ENCODE results near the gene ANKRD33. TPM values are rescaled to one million over a fixed set of nuclear protein-coding genes. Genes with fewer than 3 reads are reported as not detected.

Gene ANKRD33
- total RNA-seq, 1 donor from 2014 or later, result not detected

DNA sequence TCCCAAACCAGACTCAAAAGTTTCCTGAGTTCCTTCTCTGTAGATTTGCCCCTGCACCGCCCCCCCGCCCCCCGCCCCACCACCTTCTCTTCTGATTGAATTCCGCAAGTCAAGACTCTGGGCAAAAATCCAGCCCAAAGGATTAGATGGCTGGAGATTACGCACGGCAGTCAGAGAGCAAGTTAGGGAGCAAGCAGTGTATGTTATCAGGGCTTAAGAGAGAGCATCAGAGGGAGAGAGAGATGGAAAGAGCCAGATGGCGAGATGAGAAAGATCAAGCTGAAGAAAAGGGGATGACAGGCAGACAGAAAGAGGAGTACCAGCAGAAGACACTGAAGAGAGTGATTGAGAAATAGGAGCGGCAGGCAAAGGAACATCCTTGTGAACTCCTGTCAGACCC lies 13.9 kb upstream of the ANKRD33 start:
- Mint-ChIP-seq H3K27me3 (ENCODE audit: low read depth) (peaks cover 8% of the 10 kb centered on the region), H3K4me3 (no peak overlapping the region), H3K27ac (ENCODE audit: unreplicated experiment) (no peak overlapping the region), H3K36me3 (ENCODE audit: low read depth) (no peaks in the 10 kb centered on the region), H3K4me1 (peaks cover 43% of the 10 kb centered on the region), H3K9me3 (no peaks in the 10 kb centered on the region)
- TF ChIP-seq, protein P1, sequence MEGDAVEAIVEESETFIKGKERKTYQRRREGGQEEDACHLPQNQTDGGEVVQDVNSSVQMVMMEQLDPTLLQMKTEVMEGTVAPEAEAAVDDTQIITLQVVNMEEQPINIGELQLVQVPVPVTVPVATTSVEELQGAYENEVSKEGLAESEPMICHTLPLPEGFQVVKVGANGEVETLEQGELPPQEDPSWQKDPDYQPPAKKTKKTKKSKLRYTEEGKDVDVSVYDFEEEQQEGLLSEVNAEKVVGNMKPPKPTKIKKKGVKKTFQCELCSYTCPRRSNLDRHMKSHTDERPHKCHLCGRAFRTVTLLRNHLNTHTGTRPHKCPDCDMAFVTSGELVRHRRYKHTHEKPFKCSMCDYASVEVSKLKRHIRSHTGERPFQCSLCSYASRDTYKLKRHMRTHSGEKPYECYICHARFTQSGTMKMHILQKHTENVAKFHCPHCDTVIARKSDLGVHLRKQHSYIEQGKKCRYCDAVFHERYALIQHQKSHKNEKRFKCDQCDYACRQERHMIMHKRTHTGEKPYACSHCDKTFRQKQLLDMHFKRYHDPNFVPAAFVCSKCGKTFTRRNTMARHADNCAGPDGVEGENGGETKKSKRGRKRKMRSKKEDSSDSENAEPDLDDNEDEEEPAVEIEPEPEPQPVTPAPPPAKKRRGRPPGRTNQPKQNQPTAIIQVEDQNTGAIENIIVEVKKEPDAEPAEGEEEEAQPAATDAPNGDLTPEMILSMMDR (conservative IDR thresholded peaks at IDR 0.05), result no peak
- DNase-seq (ENCODE audit: low read depth, low spot score), result no peak

DNA sequence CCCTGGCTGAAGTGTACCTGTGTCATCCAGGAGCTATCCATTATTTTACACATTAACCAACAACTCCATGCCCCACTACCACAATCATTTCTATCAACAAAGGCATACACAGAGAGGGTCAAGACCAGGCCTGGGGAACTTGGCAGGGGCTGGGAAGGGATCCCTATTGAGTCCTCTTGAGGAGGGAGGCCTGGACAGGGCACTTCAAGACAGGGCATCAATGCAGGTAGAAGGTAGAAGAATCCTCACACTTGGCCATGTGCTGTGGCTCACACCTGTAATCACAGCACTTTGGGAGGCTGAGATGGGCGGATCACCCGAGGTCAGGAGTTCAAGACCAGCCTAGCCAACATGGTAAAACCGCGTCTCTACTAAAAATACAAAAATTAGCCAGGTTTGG lies 13.4 kb upstream of the ANKRD33 start:
- Mint-ChIP-seq H3K27ac (ENCODE audit: unreplicated experiment) (no peak overlapping the region), H3K9me3 (no peaks in the 10 kb centered on the region), H3K4me3 (no peak overlapping the region), H3K27me3 (ENCODE audit: low read depth) (peaks cover 8% of the 10 kb centered on the region), H3K4me1 (peaks cover 42% of the 10 kb centered on the region), H3K36me3 (ENCODE audit: low read depth) (no peaks in the 10 kb centered on the region)
- TF ChIP-seq, protein P1 (conservative IDR thresholded peaks at IDR 0.05), result no peak
- DNase-seq (ENCODE audit: low read depth, low spot score), result no peak

DNA sequence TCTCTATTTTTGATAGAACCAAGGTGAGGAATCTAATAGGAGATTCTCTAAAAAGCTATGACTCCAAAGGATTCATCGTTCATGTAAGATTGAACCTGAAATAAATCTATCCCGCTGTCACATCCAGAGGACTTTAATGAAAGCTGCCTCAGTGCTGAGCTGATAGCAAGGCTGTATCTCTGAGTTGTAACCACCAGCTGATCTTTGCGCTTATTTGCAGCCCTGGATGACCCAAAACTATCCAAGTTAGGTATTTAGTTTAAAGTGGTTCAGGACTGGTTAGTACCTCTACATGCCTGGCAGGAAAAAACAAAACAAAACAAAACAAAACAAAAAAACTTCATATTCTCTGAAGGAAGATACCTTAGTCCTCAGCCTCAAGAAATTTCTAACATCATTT lies 8.8 kb upstream of the ANKRD33 start:
- no peak overlapping the region for H3K27ac Mint-ChIP-seq (ENCODE audit: unreplicated experiment)
- H3K9me3 Mint-ChIP-seq, result no peaks in the 10 kb centered on the region
- DNase-seq (ENCODE audit: low read depth, low spot score), result no peak
- TF ChIP-seq, protein P1 (conservative IDR thresholded peaks at IDR 0.05), result no peak
- peaks cover 7% of the 10 kb centered on the region for H3K4me1 Mint-ChIP-seq
- no peaks in the 10 kb centered on the region for H3K36me3 Mint-ChIP-seq (ENCODE audit: low read depth)
- no peaks in the 10 kb centered on the region for H3K27me3 Mint-ChIP-seq (ENCODE audit: low read depth)
- H3K4me3 Mint-ChIP-seq, result no peak overlapping the region

DNA sequence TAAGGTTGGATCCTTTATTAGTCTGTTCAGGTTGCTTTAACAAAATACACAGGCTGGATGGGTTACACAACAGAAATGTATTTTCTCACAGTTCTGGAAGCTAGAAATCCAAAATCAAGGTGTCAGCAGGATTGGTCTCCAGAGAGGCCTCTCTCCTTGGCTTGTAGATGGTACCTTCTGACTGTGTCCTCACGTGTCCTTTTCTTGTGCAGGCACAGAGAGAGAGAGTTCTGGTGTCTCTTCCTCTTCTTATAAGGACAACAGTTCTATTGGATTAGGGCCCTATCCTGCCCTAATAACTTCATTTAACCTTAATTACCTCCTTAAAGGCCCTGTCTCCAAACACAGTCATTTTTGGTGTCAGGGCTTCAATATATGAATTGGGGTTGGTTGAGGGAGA lies 4.6 kb upstream of the ANKRD33 start:
- Mint-ChIP-seq H3K27me3 (ENCODE audit: low read depth) (peaks cover 3% of the 10 kb centered on the region), H3K36me3 (ENCODE audit: low read depth) (no peaks in the 10 kb centered on the region), H3K4me3 (no peak overlapping the region), H3K9me3 (no peaks in the 10 kb centered on the region), H3K27ac (ENCODE audit: unreplicated experiment) (no peak overlapping the region), H3K4me1 (peaks cover 13% of the 10 kb centered on the region)
- no peak for DNase-seq (ENCODE audit: low read depth, low spot score)
- TF ChIP-seq, protein P1 (conservative IDR thresholded peaks at IDR 0.05), result no peak

DNA sequence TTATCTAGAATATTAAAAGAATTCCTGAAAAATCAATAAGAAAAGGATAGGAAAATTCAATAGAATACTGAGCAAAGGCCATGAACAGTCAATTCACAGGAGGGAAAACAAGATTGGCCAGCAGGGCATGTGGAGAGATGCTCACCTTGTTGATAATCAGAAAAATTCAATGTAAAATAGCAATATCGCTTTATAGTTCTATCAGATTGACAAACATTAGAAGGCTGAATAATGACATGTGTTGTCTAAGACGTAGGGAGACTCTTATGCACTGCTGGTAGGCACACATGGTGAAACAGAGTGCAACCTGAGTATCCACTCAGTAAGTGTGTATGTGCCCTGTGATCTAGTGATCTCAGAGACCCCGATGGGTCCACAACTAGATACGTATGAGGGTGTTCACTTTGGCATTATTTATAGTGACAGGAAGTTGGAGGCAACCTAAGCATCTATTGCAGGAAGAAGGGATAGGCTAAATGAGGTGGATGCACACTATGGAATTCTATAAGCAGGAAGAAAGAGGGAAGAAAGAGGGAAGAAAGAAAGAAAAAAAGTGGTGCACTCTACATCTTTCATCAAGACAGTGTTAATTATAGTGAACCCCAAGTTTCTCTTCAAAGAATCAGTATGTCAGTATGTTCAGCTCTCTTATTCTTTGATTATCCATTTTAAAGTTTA lies 3.8 kb upstream of the ANKRD33 start:
- Mint-ChIP-seq H3K4me1 (peaks cover 14% of the 10 kb centered on the region), H3K27ac (ENCODE audit: unreplicated experiment) (no peak overlapping the region), H3K9me3 (no peaks in the 10 kb centered on the region), H3K36me3 (ENCODE audit: low read depth) (no peaks in the 10 kb centered on the region), H3K4me3 (no peak overlapping the region), H3K27me3 (ENCODE audit: low read depth) (peaks cover 4% of the 10 kb centered on the region)
- no peak for DNase-seq (ENCODE audit: low read depth, low spot score)
- TF ChIP-seq, protein P1 (conservative IDR thresholded peaks at IDR 0.05), result no peak

Measured in neural crest cell (in vitro differentiated cells).